Thoracic aorta (tissue), 2 donors: ENCODE results near the gene BCOR. TPM values are rescaled to one million over a fixed set of nuclear protein-coding genes. Genes with fewer than 3 reads are reported as not detected.

ENCODE experiments used
- ATAC-seq: fragments of 150-250 bp; one replicate; pipeline ENCODE4 v1.8.0; 2017; ENCODE audit warnings: low read depth; ENCODE audit not compliant: insufficient number of reproducible peaks, low FRiP score
- DNase-seq: peaks from one replicate; pipeline ENCODE4 v3.0.0-alpha.2; 2020; ENCODE audit warnings: low spot score
- H3K27ac ChIP-seq, 2 donors: fragments of 200-600 bp; sonication (generic); 1 replicate in 1 of 2; 2 replicates in 1 of 2; pipeline ENCODE4 v1.5.1; 2016; ENCODE audit warnings: mild to moderate bottlenecking in 2 of 2, moderate library complexity in 2 of 2
- H3K27me3 ChIP-seq: fragments of 200-600 bp; sonication (generic); replicated peaks from 2 replicates; pipeline ENCODE4 v1.6.0; 2016; ENCODE audit warnings: mild to moderate bottlenecking; ENCODE audit not compliant: insufficient read depth
- H3K36me3 ChIP-seq: fragments of 200-600 bp; sonication (generic); one replicate; pipeline ENCODE4 v1.5.1; 2016
- H3K4me1 ChIP-seq, 2 donors: fragments of 200-600 bp; sonication (generic); 1 replicate in 1 of 2; 2 replicates in 1 of 2; pipeline versions ENCODE4 v1.5.1 to v1.6.0; 2016; ENCODE audit warnings: low read depth in 2 of 2, mild to moderate bottlenecking in 1 of 2; ENCODE audit not compliant: control insufficient read depth in 1 of 2
- H3K4me3 ChIP-seq: fragments of 200-600 bp; sonication (generic); 2 replicates; pipeline ENCODE4 v1.5.1; 2016; ENCODE audit warnings: mild to moderate bottlenecking
- H3K9me3 ChIP-seq: fragments of 200-600 bp; sonication (generic); 2 replicates; pipeline ENCODE4 v1.5.1; 2016
- total RNA-seq, 2 donors: library from RNA; depleted of rRNA; stranded (reverse); fragments of >200 nt; gene quantifications; one replicate each; pipeline versions ENCODE4 v1.1.0 to v1.2.3, GENCODE V29; 2016
- TF ChIP-seq, protein P1 (sequence below): fragments of 200-600 bp; sonication (generic); IDR thresholded peaks from one replicate; pipeline ENCODE4 v1.5.1; 2019; ENCODE audit warnings: antibody characterized with exemption

The BCOR gene
- total RNA-seq, 2 donors from 2014 or later, result 28.6 to 30.7 TPM

DNA sequence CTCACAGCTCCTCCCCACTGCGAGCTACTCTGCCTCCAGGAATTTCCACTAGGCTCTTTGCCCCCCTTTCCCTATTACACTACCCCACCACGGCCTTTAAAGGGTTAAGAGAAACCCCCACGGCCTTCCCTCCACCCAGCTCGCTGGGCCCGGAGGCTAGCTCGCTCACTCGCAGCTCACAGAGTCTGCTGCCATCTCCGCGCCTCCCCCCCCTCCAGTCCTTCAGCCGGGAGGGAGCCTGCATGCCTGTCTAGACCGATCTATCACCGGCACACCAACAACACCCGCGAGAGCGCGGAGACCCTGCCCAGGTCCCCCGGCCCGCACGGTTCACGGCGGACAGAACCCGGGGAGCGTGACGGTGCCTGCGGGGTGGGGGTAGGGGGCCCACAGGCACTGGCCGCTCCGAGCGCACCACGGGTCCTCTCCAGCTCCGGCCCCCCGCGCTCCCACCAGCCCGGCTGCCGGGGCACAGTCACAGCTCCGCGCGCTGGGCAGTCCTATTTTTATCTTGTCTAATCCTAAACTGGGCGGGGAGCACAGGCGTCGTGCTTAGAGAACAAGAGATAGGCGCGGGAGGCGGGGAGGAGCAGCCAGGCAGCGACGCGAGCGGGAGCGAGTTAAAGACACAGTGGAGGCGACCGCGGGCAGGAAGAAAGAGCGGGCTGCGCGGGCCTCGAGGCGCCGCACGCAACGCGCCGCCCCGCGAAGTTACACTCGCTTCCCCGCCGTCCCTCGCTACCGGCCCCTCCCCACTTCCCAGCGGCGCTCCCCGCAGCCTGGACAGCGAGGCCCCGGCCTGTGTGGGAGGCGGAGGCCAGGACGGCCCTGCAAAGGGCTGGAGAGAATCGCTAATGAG is 3.5 kb downstream of the BCOR start:
- Histone ChIP-seq H3K9me3 (no peaks in the 10 kb centered on the region), H3K27me3 (no peaks in the 10 kb centered on the region), H3K4me1 (peaks cover 4 to 21% of the 10 kb centered on the region in 2 donors), H3K27ac (peak overlapping the region in 1 of 2 donors; percentile 86), H3K4me3 (peak overlapping the region; percentile 80), H3K36me3 (no peaks in the 10 kb centered on the region)
- TF ChIP-seq, protein P1, sequence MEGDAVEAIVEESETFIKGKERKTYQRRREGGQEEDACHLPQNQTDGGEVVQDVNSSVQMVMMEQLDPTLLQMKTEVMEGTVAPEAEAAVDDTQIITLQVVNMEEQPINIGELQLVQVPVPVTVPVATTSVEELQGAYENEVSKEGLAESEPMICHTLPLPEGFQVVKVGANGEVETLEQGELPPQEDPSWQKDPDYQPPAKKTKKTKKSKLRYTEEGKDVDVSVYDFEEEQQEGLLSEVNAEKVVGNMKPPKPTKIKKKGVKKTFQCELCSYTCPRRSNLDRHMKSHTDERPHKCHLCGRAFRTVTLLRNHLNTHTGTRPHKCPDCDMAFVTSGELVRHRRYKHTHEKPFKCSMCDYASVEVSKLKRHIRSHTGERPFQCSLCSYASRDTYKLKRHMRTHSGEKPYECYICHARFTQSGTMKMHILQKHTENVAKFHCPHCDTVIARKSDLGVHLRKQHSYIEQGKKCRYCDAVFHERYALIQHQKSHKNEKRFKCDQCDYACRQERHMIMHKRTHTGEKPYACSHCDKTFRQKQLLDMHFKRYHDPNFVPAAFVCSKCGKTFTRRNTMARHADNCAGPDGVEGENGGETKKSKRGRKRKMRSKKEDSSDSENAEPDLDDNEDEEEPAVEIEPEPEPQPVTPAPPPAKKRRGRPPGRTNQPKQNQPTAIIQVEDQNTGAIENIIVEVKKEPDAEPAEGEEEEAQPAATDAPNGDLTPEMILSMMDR, result no peak
- ATAC-seq, result no peak
- DNase-seq, result no peak

DNA sequence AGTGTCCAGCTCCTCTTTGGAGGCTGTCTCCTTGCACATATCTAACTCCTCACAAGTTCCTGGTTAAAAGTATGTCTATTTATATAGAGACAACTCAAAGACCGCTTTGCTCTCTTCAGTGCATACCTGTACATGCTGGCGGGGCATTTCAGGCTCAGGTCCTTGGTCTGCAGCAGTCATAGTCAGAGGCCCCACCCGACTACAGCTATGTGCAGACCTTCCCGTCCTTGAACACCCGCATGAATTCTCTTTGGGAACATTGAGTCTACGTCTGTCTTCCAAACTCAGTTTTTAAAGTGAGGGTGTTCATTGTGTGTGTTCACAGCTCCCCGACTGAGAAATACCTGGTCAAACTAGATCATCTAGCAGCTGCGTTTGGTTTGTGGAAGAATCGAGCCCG is 4.2 kb downstream of the BCOR start:
- H3K27me3 ChIP-seq, result no peaks in the 10 kb centered on the region
- TF ChIP-seq, protein P1, result no peak
- no peak for ATAC-seq
- no peaks in the 10 kb centered on the region for H3K9me3 ChIP-seq
- no peak for DNase-seq
- no peak overlapping the region for H3K27ac ChIP-seq
- no peaks in the 10 kb centered on the region for H3K36me3 ChIP-seq
- H3K4me3 ChIP-seq, result peak overlapping the region; percentile 80
- peaks cover 4 to 28% of the 10 kb centered on the region in 2 donors for H3K4me1 ChIP-seq

DNA sequence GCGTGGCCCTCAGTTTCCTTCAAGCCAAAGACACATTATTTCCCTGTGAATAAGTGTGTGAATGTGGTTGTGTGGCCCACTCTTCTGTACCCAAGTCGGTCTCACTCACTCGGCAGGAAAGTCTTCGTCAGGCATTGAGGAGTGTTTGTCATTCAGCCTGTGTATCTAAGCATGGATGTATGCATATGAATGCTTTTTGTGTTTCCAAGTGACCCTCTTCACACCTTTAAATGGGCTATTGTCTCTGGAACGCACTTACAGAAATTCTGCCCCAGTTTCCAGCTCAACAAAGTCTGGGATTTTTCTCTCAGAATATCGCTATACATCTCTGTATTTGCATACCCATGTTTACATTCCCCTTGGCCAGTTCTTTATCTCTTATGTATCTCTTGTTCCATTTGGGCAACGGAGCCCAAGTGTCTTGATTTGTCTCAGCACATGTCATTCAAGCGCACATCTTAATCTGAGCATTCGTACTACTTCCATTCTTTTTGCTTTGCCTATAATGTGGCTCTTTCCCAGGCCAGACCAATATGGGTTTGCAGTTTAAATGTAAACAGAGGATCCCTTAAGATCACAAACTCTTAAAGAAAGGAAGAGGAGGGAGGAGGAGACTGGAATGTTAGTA is 4.8 kb downstream of the BCOR start:
- Histone ChIP-seq H3K27me3 (no peaks in the 10 kb centered on the region), H3K4me3 (no peak overlapping the region), H3K36me3 (no peaks in the 10 kb centered on the region), H3K4me1 (peaks cover 7 to 35% of the 10 kb centered on the region in 2 donors), H3K27ac (no peak overlapping the region), H3K9me3 (no peaks in the 10 kb centered on the region)
- TF ChIP-seq, protein P1, result no peak
- DNase-seq (no peak), ATAC-seq (no peak)

DNA sequence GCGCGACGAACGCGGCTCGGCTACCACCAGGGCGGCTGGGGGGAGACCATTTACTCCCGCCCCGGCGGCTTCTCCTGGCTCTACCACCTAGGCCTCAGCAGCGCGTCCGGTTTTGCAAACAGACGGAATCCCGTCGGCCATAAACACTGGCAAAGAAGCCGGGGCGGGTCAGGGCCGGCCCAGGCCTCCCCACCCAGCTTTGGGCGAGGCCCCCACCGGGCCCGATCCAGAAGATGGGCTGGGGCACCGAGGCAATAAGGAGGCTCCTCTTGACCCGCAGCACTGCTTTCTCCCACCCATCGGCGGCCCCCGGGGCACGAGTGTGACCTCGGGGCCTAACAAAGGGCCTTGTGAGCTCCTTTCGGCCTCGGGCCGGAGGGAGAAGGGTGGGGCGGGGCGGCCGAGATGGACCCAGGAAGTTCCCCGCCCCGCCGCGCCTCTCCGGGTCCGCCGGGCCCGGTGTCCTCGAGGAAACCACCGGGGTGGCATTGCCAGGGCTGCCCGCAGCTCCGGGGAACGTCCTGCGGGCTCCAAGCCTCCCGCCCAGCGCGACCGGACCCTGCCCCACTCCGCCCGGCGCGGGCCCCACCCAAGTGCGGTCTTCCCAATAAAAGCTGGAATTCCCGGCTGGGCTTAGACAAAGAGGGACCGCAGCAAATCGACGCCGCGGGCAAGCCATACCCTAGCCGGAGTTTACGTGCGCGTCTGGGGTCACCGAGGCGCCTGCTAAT is 5.9 kb downstream of the BCOR start:
- no peaks in the 10 kb centered on the region for H3K27me3 ChIP-seq
- no peak for DNase-seq
- no peak for ATAC-seq
- no peak overlapping the region for H3K4me3 ChIP-seq
- H3K4me1 ChIP-seq, result peaks cover 8 to 42% of the 10 kb centered on the region in 2 donors
- H3K9me3 ChIP-seq, result no peaks in the 10 kb centered on the region
- H3K36me3 ChIP-seq, result no peaks in the 10 kb centered on the region
- TF ChIP-seq, protein P1, result no peak
- no peak overlapping the region for H3K27ac ChIP-seq

DNA sequence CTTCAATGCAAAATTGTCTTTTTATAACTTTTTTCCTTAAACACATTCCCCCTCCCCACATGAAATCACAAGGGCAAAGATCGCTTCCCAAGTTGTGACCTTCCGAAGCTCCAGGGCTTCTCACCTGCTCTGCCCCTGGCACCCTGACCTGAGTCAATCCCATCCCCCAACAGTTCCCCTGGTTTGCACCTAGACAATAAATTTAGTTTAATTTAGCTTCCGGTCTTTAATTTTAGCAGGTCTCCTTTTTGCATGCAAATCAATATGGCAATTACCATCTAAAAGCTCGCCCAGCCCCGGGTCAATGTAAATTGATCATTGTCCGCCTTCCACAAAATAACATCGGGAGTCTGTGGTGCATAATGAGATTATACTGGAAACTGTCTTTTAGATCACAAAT is 6.8 kb downstream of the BCOR start:
- Histone ChIP-seq H3K27ac (peak overlapping the region in 1 of 2 donors; percentile 72), H3K27me3 (no peaks in the 10 kb centered on the region), H3K9me3 (no peaks in the 10 kb centered on the region), H3K4me3 (peak overlapping the region; percentile 69), H3K36me3 (no peaks in the 10 kb centered on the region), H3K4me1 (peaks cover 8 to 51% of the 10 kb centered on the region in 2 donors)
- TF ChIP-seq, protein P1, result no peak
- no peak for DNase-seq
- no peak for ATAC-seq
